K562 (cell line): Measurements from ENCODE around the gene SYF2. TPM values are rescaled to one million over a fixed set of nuclear protein-coding genes. Genes with fewer than 3 reads are reported as not detected.
A peak's percentile ranks its signal among the peaks of the same experiment; 100 is the strongest.

Experiments used
- ARHGAP35 ChIP-seq: fragments of 450-650 bp; IDR thresholded peaks from 2 replicates; pipeline ENCODE4 v1.6.1; 2018; ENCODE audit not compliant: partially characterized antibody
- BACH1 ChIP-seq: fragments of 200-800 bp; sonication (Bioruptor generic); IDR thresholded peaks from 2 replicates; pipeline ENCODE4 v1.6.1; 2016; ENCODE audit warnings: missing genetic modification characterization, missing compliant biosample characterization
- BDP1 ChIP-seq: IDR thresholded peaks from 3 replicates; pipeline ENCODE4 v1.6.1; 2011; ENCODE audit not compliant: insufficient read length, insufficient read depth
- CBX1 ChIP-seq: sonication (generic); IDR thresholded peaks from 2 replicates; pipeline ENCODE4 v1.6.1; 2016; ENCODE audit warnings: antibody characterized with exemption, low read depth, mild to moderate bottlenecking
- CEBPG ChIP-seq, 3 experiments: fragments of 200-800 bp in 1 of 3; sonication (Bioruptor generic) in 1 of 3; sonication (generic) in 1 of 3; formaldehyde crosslinking in 1 of 3; IDR thresholded peaks in 2 of 3; conservative IDR thresholded peaks in 1 of 3; 2 replicates each; pipeline versions ENCODE4 v1.6.1 to v1.8.0; 2016 to 2022; ENCODE audit warnings: missing compliant biosample characterization in 2 of 3, missing genetic modification characterization in 2 of 3, mild to moderate bottlenecking in 1 of 3, missing genetic modification reagents in 1 of 3
- GABPA ChIP-seq: fragments of 200-800 bp; sonication (Bioruptor generic); conservative IDR thresholded peaks from 2 replicates; pipeline ENCODE4 v1.6.1; 2016; ENCODE audit warnings: low read depth, missing genetic modification characterization, missing compliant biosample characterization
- GATAD2A ChIP-seq: fragments of 450-650 bp; IDR thresholded peaks from 2 replicates; pipeline ENCODE4 v1.6.1; 2017
- IRF2 ChIP-seq: sonication (generic); formaldehyde crosslinking; IDR thresholded peaks from 2 replicates; pipeline ENCODE4 v1.8.1; 2022; ENCODE audit warnings: mild to moderate bottlenecking, missing genetic modification reagents
- IRF9 ChIP-seq: fragments of 450-650 bp; IDR thresholded peaks from 2 replicates; pipeline ENCODE4 v1.6.1; 2016; ENCODE audit warnings: missing biosample characterization, missing genetic modification characterization
- KDM4B ChIP-seq, 2 experiments: fragments of 450-650 bp in 1 of 2; sonication (generic) in 1 of 2; IDR thresholded peaks; 2 replicates each; pipeline ENCODE4 v1.6.1; 2016 to 2017; ENCODE audit warnings: borderline replicate concordance in 2 of 2, antibody characterized with exemption in 1 of 2, low read depth in 1 of 2, mild to moderate bottlenecking in 1 of 2
- MCM7 ChIP-seq, 2 experiments: fragments of 450-650 bp; IDR thresholded peaks; 2 replicates each; pipeline ENCODE4 v1.6.1; 2016 to 2018
- MTA1 ChIP-seq: fragments of 450-650 bp; IDR thresholded peaks from 2 replicates; pipeline ENCODE4 v1.6.1; 2017; ENCODE audit warnings: borderline replicate concordance
- NR3C1 ChIP-seq: sonication (generic); formaldehyde crosslinking; IDR thresholded peaks from 2 replicates; pipeline ENCODE4 v1.8.1; 2022; ENCODE audit warnings: missing genetic modification reagents
- REST ChIP-seq, 2 experiments: fragments of 450-650 bp; formaldehyde crosslinking in 1 of 2; IDR thresholded peaks; 2 replicates each; pipeline versions ENCODE4 v1.4.0 to v1.6.1; 2014 to 2020; ENCODE audit warnings: mild to moderate bottlenecking in 2 of 2, borderline replicate concordance in 1 of 2, low read depth in 1 of 2
- SAFB2 ChIP-seq: fragments of 200-400 bp; formaldehyde crosslinking; IDR thresholded peaks from 2 replicates; pipeline ENCODE4 v1.6.1; 2018; ENCODE audit warnings: borderline replicate concordance, low read length, low read depth, moderate library complexity; ENCODE audit not compliant: severe bottlenecking
- SREBF1 ChIP-seq: fragments of 150-350 bp; IDR thresholded peaks from 2 replicates; pipeline ENCODE4 v1.6.1; 2014; ENCODE audit warnings: antibody characterized with exemption, low read depth, low read length, borderline replicate concordance
- STAT5B ChIP-seq: fragments of 250-450 bp; sonication (Bioruptor Pico); IDR thresholded peaks from 2 replicates; pipeline ENCODE4 v1.8.0; 2021; ENCODE audit warnings: mild to moderate bottlenecking, inconsistent platforms
- ZKSCAN1 ChIP-seq: fragments of 150-350 bp; IDR thresholded peaks from 2 replicates; pipeline ENCODE4 v1.6.1; 2016; ENCODE audit warnings: low read depth, low read length
- ZNF134 ChIP-seq: fragments of 250-450 bp; sonication (Bioruptor Pico); conservative IDR thresholded peaks from 2 replicates; pipeline ENCODE4 v1.4.0; 2020
- ZNF23 ChIP-seq: fragments of 250-450 bp; sonication (Bioruptor Pico); IDR thresholded peaks from 2 replicates; pipeline ENCODE4 v1.4.0; 2020; ENCODE audit warnings: mild to moderate bottlenecking
- ZNF274 ChIP-seq: IDR thresholded peaks from 2 replicates; pipeline ENCODE4 v1.6.1; 2011; ENCODE audit warnings: low read depth, mild to moderate bottlenecking, low read length, moderate library complexity, borderline replicate concordance
- ZNF57 ChIP-seq: fragments of 450-650 bp; formaldehyde crosslinking; IDR thresholded peaks from 2 replicates; pipeline ENCODE4 v1.4.0; 2020; ENCODE audit warnings: mild to moderate bottlenecking, moderate library complexity
- polyA plus RNA-seq, 8 experiments: library from polyadenylated mRNA; depleted of rRNA in 4 of 8; stranded (reverse) in 5 of 8; unstranded in 3 of 8; fragments of >200 nt; fragmentation: Nextera tagmentation in 2 of 8; fragmentation: Illumina TruSeq in 1 of 8; extraction: Ambion mirVana in 2 of 8; extraction: Trizol in 1 of 8; gene quantifications; 2 replicates each; pipeline versions ENCODE4 v1.2.1 to v1.2.3, GENCODE V29; 2011 to 2014; ENCODE audit warnings: inconsistent platforms in 1 of 8, missing spikeins in 1 of 8
- total RNA-seq, 7 experiments: library from RNA; depleted of rRNA in 6 of 7; stranded (reverse); fragments of >200 nt in 6 of 7; fragmentation: Illumina TruSeq in 2 of 7; extraction: Trizol in 2 of 7; gene quantifications; 2 replicates each; pipeline versions ENCODE4 v1.2.1 to v1.2.3, GENCODE V29; 2011 to 2021; ENCODE audit warnings: low replicate concordance in 1 of 7

Gene SYF2
- total and polyA plus RNA-seq, 9 of the 15 experiments (the other 6 are each of a cell fraction or from before 2014, with no cell fraction given), result 20.9 to 69.0 (median 43.2) TPM

GRCh38 chr1:25246600-25247023 is 14.3 kb upstream of the SYF2 start (continued):
- TF ChIP-seq GATAD2A (no peak), NR3C1 (CRISPR knock-in tag) (peak; percentile 68; the same call in 1 of the 2 replicates), ARHGAP35 (peak; percentile 5), BACH1 (no peak), STAT5B (CRISPR knock-in tag) (no peak), ZNF23 (CRISPR knock-in tag) (no peak), MCM7 (IDR thresholded peaks at IDR 0.05) (no peak), ZKSCAN1 (no peak), ZNF134 (CRISPR knock-in tag) (no peak), KDM4B (IDR thresholded peaks at IDR 0.05; ENCODE audit: borderline replicate concordance in 2 of 2, low read depth in 1 of 2) (no peak), MTA1 (no peak), ZNF57 (CRISPR knock-in tag) (no peak), CEBPG (CRISPR knock-in tag; IDR thresholded peaks at IDR 0.05) (no peak), CEBPG (tag; conservative IDR thresholded peaks at IDR 0.05 in 1 of 2, IDR thresholded peaks at IDR 0.05 in 1 of 2) (no peak), IRF2 (CRISPR knock-in tag) (no peak), SREBF1 (no peak), GABPA (no peak), CBX1 (no peak), IRF9 (tag) (no peak), ZNF274 (no peak), BDP1 (no peak), SAFB2 (no peak), REST (IDR thresholded peaks at IDR 0.05; ENCODE audit: borderline replicate concordance) (no peak), REST (CRISPR knock-in tag; IDR thresholded peaks at IDR 0.05; ENCODE audit: low read depth) (no peak)
